Measurements from ENCODE around the gene MARCHF9.
A peak's percentile ranks its signal among the peaks of the same experiment; 100 is the strongest.
"Not testable (repeated sequence)": the region's sequence is repeated elsewhere in the genome, so short reads cannot be mapped to it uniquely, and the experiment has no call there.

MARCHF9 gene, protein sequence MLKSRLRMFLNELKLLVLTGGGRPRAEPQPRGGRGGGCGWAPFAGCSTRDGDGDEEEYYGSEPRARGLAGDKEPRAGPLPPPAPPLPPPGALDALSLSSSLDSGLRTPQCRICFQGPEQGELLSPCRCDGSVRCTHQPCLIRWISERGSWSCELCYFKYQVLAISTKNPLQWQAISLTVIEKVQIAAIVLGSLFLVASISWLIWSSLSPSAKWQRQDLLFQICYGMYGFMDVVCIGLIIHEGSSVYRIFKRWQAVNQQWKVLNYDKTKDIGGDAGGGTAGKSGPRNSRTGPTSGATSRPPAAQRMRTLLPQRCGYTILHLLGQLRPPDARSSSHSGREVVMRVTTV

DNA sequence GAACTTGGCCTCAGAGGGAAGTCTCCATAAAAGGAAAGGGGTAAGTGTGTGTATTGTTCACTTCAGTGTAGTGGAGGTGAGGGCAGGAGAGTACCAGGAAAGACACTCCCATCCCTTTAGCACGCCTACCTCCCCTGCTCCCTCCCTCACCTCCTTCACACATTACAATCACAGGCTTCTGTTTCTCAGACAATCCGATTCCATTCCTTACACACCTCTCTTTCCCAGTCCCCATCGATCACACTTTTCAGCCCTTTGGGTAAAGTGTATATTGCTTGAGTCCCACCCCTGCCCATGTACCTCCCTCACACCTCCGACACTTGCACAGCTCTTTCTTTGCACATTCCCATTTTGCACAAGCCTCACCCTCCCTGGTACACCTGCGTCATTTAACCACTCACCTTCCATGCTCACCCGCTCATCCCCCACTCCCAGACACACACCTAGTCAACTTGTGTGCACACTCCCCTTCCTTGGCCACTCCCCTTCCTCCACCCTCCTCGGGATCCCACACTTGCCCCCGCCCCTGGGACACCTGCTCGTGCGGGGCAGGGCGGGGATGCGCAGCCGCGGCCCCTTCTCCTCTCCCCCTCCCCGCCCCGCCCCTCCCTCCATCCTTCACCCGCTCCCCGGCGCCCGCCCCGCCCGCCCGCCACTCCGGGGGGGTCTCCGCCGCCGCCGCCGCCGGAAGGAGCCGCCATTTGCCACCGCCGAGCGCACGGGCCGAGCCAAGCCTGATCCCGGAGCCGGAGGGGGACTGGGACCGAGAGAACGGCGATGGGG, at the start of gene MARCHF9:
Gene MARCHF9, plus strand, starts transcription at position 693 of the 783 bp plus-strand sequence. CDS start 426 bp downstream, outside the sequence.
- peak within 1 kb of the TSS; percentile 70; the same call in 1 of the 2 replicates for H3K27ac ChIP-seq

DNA sequence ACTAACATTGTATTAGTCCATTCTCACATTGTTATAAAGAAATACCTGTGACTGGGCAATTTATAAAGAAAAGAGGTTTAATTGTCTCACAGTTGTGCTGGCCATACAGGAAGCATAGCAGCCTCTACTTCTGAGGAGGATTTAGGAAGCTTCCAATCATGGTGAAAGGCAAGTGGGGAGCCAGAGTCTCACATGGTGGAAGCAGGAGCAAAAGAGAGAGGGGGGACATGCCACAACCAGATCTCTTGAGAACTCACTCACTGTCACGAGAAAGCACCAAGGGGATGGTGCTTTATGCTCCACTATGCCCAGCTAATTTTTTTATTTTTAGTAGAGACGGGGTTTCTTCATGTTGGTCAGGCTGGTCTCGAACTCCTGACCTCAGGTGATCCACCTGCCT, 47.7 kb upstream of the MARCHF9 start:
- DNase-seq (ENCODE audit: low read depth, low spot score): no peak
- Histone ChIP-seq H3K9ac (ENCODE audit: insufficient read length) (no peak overlapping the region), H3K9me3 (ENCODE audit: low read depth, low read length) (no peaks in the 10 kb centered on the region), H3K4me3 (no peak overlapping the region), H3K36me3 (ENCODE audit: insufficient read depth, low read length) (peaks cover 20% of the 10 kb centered on the region), H3K27ac (no peak overlapping the region)
- TF ChIP-seq POLR2AphosphoS5 (IDR thresholded peaks at IDR 0.05; ENCODE audit: borderline replicate concordance, low read depth, low read length): no peak
- TF ChIP-seq EZH2 (IDR thresholded peaks at IDR 0.05): no peak
- no peak for TF ChIP-seq FOXP2 (optimal IDR thresholded peaks at IDR 0.05; ENCODE audit: control extremely low read depth, extremely low read length, insufficient read depth)

More for the DNA sequence above, at the start of gene MARCHF9:
- Histone ChIP-seq H3K9me3 (ENCODE audit: low read depth, low read length) (no peaks in the 10 kb centered on the region), H3K4me3 (peak within 1 kb of the TSS; percentile 81), H3K9ac (ENCODE audit: insufficient read length) (peak within 1 kb of the TSS; percentile 63), H3K36me3 (ENCODE audit: insufficient read depth, low read length) (peaks cover 18% of the 10 kb centered on the region)
- no peak for DNase-seq (ENCODE audit: low read depth, low spot score)
- TF ChIP-seq POLR2AphosphoS5 (IDR thresholded peaks at IDR 0.05; ENCODE audit: borderline replicate concordance, low read depth, low read length) (no peak), EZH2 (IDR thresholded peaks at IDR 0.05) (no peak), FOXP2 (optimal IDR thresholded peaks at IDR 0.05; ENCODE audit: control extremely low read depth, extremely low read length, insufficient read depth) (no peak)

DNA sequence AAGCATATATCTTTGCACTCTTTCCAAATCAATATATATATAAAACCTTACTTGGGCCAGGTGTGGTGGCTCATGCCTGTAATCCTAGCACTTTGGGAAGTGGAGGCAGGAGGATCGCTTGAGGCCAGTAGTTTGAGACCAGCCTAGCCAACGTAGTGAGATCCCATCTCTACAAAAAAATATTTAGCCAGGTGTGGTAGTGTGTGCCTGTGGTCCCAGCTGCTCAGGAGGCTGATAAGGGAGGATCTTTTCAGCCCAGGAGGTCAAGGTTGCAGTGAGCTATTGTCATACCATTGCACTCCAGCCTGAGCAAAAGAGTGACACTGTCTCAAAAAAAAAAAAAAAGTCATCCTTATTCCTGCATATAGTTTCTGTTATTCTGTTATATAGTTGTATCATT, 46.6 kb upstream of the MARCHF9 start:
- Histone ChIP-seq H3K9me3 (ENCODE audit: low read depth, low read length) (no peaks in the 10 kb centered on the region), H3K4me3 (no peak overlapping the region), H3K27ac (no peak overlapping the region), H3K36me3 (ENCODE audit: insufficient read depth, low read length) (peaks cover 13% of the 10 kb centered on the region), H3K9ac (ENCODE audit: insufficient read length) (no peak overlapping the region)
- DNase-seq (ENCODE audit: low read depth, low spot score): no peak
- no peak for TF ChIP-seq POLR2AphosphoS5 (IDR thresholded peaks at IDR 0.05; ENCODE audit: borderline replicate concordance, low read depth, low read length)
- TF ChIP-seq EZH2 (IDR thresholded peaks at IDR 0.05): no peak
- no peak for TF ChIP-seq FOXP2 (optimal IDR thresholded peaks at IDR 0.05; ENCODE audit: control extremely low read depth, extremely low read length, insufficient read depth)

DNA sequence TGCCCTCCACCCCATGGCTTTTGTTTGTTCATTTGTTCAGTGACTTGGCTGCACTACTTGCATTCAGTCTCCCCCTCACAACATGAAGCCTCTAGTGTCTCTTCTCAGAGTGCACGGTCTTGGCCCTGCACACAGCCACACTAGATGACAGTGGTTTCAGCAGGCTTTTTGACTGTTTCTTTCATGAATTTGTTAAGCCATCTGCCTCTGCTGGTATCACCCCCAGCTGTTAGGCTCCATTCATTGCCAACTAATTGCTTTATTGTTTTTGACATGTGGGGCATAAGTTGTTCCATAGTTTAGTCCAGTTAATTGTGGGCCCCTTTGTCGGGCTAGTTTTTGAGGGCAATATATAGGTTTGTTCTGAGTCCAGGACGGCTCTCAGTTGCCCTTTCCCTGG, 42.2 kb upstream of the MARCHF9 start:
- Histone ChIP-seq H3K4me3 (no peak overlapping the region), H3K27ac (no peak overlapping the region), H3K9ac (ENCODE audit: insufficient read length) (no peak overlapping the region), H3K9me3 (ENCODE audit: low read depth, low read length) (no peaks in the 10 kb centered on the region), H3K36me3 (ENCODE audit: insufficient read depth, low read length) (peaks cover 4% of the 10 kb centered on the region; the same call in 1 of the 2 replicates)
- no peak for TF ChIP-seq POLR2AphosphoS5 (IDR thresholded peaks at IDR 0.05; ENCODE audit: borderline replicate concordance, low read depth, low read length)
- TF ChIP-seq FOXP2 (optimal IDR thresholded peaks at IDR 0.05; ENCODE audit: control extremely low read depth, extremely low read length, insufficient read depth): no peak
- TF ChIP-seq EZH2 (IDR thresholded peaks at IDR 0.05): no peak
- DNase-seq (ENCODE audit: low read depth, low spot score): no peak

DNA sequence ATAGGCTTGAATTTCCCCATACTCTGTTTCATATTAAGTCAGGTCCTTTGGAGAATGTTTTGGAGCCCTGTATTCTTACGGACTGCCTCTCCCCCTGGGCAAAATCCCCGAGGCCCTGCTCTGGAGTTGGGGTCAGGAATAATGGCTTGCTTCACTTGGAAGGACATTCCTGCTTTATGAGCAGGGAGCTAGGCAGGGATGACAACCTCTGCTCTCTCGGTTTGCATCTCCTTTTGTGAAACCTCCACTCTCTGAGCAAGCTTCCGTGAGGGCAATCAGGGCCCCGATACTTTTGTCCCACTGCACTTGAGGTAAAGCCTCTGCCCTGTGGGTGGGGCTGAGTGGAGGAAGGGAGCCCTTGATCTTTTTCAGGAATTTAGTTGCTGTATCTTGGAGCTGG, 41.7 kb upstream of the MARCHF9 start:
- H3K36me3 ChIP-seq (ENCODE audit: insufficient read depth, low read length): peaks cover 4% of the 10 kb centered on the region; the same call in 1 of the 2 replicates
- H3K9ac ChIP-seq (ENCODE audit: insufficient read length): no peak overlapping the region
- no peak for DNase-seq (ENCODE audit: low read depth, low spot score)
- no peaks in the 10 kb centered on the region for H3K9me3 ChIP-seq (ENCODE audit: low read depth, low read length)
- TF ChIP-seq POLR2AphosphoS5 (IDR thresholded peaks at IDR 0.05; ENCODE audit: borderline replicate concordance, low read depth, low read length) (no peak), FOXP2 (optimal IDR thresholded peaks at IDR 0.05; ENCODE audit: control extremely low read depth, extremely low read length, insufficient read depth) (no peak), EZH2 (IDR thresholded peaks at IDR 0.05) (no peak)
- no peak overlapping the region for H3K4me3 ChIP-seq
- H3K27ac ChIP-seq: no peak overlapping the region

DNA sequence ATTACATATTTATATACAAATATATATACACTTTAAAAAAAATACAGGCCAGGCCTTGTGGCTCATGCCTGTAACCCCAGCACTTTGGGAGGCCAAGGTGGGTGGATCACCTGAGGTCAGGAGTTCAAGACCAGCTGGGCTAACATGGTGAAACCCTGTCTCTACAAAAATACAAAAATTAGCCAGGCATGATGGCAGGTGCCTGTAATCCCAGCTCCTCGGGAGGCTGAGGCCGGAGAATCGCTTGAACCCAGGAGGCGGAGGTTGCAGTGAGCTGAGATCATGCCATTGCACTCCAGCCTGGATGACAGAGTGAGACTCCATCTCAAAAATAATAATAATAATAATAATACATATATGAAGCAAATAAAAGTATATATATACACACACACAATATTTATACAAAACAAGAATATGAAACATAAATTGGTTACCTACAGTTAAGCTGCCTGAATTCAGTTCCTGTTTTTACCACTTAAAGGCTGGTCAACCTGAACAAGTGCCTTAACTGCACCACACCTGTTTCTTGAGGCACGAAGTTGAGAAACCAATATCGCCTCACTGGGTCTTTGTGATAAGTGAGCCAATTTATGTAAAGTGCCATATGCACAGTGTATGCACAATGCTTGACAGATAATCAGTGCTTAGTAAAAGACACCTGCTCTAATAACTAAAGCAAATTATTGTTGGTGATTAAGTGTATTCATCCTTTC, 39.7 kb upstream of the MARCHF9 start:
- not testable (repeated sequence) for DNase-seq (ENCODE audit: low read depth, low spot score); H3K9ac ChIP-seq (ENCODE audit: insufficient read length); H3K27ac ChIP-seq; H3K9me3 ChIP-seq (ENCODE audit: low read depth, low read length); H3K4me3 ChIP-seq; H3K36me3 ChIP-seq (ENCODE audit: insufficient read depth, low read length)

DNA sequence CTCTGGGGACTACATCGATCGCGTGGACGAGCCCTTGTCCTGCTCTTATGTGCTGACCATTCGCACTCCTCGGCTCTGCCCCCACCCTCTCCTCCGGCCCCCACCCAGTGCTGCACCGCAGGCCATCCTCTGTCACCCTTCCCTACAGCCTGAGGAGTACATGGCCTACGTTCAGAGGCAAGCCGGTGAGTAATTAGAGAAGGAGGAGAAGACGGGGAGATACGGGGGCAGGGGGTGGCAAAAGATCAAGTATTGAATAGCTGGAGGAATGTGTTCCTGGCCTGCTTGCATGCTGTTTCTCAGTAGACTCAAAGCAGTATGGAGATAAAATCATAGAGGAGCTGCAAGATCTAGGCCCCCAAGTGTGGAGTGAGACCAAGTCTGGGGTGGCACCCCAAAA, 39.1 kb upstream of the MARCHF9 start:
- no peak for DNase-seq (ENCODE audit: low read depth, low spot score)
- TF ChIP-seq FOXP2 (optimal IDR thresholded peaks at IDR 0.05; ENCODE audit: control extremely low read depth, extremely low read length, insufficient read depth) (no peak), POLR2AphosphoS5 (IDR thresholded peaks at IDR 0.05; ENCODE audit: borderline replicate concordance, low read depth, low read length) (no peak), EZH2 (IDR thresholded peaks at IDR 0.05) (no peak)
- H3K9ac ChIP-seq (ENCODE audit: insufficient read length): no peak overlapping the region
- peaks cover 4% of the 10 kb centered on the region; the same call in 1 of the 2 replicates for H3K36me3 ChIP-seq (ENCODE audit: insufficient read depth, low read length)
- no peak overlapping the region for H3K4me3 ChIP-seq
- H3K9me3 ChIP-seq (ENCODE audit: low read depth, low read length): no peaks in the 10 kb centered on the region
- no peak overlapping the region for H3K27ac ChIP-seq

DNA sequence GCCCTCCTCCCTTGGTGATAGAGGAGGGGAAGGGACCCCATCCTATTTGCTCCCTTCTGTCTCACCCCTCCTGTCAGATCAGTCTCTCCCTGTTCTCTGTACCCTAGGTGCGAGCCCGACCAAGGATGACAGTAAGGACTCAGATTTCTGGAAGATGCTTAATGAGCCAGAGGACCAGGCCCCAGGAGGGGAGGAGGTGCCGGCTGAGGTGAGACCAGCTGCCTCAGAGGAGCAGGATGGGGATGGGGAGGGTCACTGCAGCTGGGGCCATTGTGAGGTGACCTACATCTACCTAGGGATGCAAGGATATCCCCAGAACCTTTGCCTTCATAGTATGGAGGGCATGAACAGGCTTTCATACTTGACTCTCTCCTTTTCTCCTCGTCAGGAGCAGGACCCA, 38.6 kb upstream of the MARCHF9 start:
- Histone ChIP-seq H3K27ac (no peak overlapping the region), H3K9me3 (ENCODE audit: low read depth, low read length) (no peaks in the 10 kb centered on the region), H3K4me3 (no peak overlapping the region), H3K36me3 (ENCODE audit: insufficient read depth, low read length) (peaks cover 4% of the 10 kb centered on the region; the same call in 1 of the 2 replicates), H3K9ac (ENCODE audit: insufficient read length) (no peak overlapping the region)
- DNase-seq (ENCODE audit: low read depth, low spot score): no peak
- no peak for TF ChIP-seq POLR2AphosphoS5 (IDR thresholded peaks at IDR 0.05; ENCODE audit: borderline replicate concordance, low read depth, low read length)
- no peak for TF ChIP-seq EZH2 (IDR thresholded peaks at IDR 0.05)
- TF ChIP-seq FOXP2 (optimal IDR thresholded peaks at IDR 0.05; ENCODE audit: control extremely low read depth, extremely low read length, insufficient read depth): no peak
